BE2C (cell line): ENCODE data around the gene CARD10.

Experiments used
- DNase-seq: peaks from one replicate; pipeline ENCODE4 v3.0.0-alpha.2; 2020
- H3K27me3 ChIP-seq: fragments of 250-450 bp; sonication (Bioruptor Pico); 2 replicates; pipeline ENCODE4 v1.5.1; 2020; ENCODE audit warnings: mild to moderate bottlenecking
- H3K36me3 ChIP-seq: fragments of 250-450 bp; sonication (Bioruptor Pico); 2 replicates; pipeline ENCODE4 v1.5.1; 2020; ENCODE audit warnings: mild to moderate bottlenecking
- H3K4me1 ChIP-seq: fragments of 250-450 bp; sonication (Bioruptor Pico); 2 replicates; pipeline ENCODE4 v1.5.1; 2020
- H3K4me3 ChIP-seq: 2 replicates; pipeline ENCODE4 v1.5.1; 2011; ENCODE audit warnings: low read depth, low read length
- H3K9me3 ChIP-seq: fragments of 250-450 bp; sonication (Bioruptor Pico); 2 replicates; pipeline ENCODE4 v1.5.1; 2020
- TF ChIP-seq, protein P1 (sequence below): IDR thresholded peaks from 2 replicates; pipeline ENCODE4 v1.5.1; 2012; ENCODE audit warnings: mild to moderate bottlenecking, low read depth, low read length

The CARD10 gene

GRCh38 chr22:37440875-37441274 is 78.3 kb downstream of the CARD10 start:
- H3K36me3 ChIP-seq: no peaks in the 10 kb centered on the region
- H3K27me3 ChIP-seq: no peaks in the 10 kb centered on the region
- no peak for DNase-seq
- no peak overlapping the region for H3K4me3 ChIP-seq
- TF ChIP-seq, protein P1, sequence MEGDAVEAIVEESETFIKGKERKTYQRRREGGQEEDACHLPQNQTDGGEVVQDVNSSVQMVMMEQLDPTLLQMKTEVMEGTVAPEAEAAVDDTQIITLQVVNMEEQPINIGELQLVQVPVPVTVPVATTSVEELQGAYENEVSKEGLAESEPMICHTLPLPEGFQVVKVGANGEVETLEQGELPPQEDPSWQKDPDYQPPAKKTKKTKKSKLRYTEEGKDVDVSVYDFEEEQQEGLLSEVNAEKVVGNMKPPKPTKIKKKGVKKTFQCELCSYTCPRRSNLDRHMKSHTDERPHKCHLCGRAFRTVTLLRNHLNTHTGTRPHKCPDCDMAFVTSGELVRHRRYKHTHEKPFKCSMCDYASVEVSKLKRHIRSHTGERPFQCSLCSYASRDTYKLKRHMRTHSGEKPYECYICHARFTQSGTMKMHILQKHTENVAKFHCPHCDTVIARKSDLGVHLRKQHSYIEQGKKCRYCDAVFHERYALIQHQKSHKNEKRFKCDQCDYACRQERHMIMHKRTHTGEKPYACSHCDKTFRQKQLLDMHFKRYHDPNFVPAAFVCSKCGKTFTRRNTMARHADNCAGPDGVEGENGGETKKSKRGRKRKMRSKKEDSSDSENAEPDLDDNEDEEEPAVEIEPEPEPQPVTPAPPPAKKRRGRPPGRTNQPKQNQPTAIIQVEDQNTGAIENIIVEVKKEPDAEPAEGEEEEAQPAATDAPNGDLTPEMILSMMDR: no peak
- H3K9me3 ChIP-seq: peaks cover 6% of the 10 kb centered on the region
- H3K4me1 ChIP-seq: no peaks in the 10 kb centered on the region
